OCI-LY3 (cell line): ENCODE results near the gene CTTNBP2NL.
"Not testable (repeated sequence)": the region's sequence is repeated elsewhere in the genome, so short reads cannot be mapped to it uniquely, and the experiment has no call there.

Experiments used
- H2AFZ ChIP-seq: fragments of 200-600, 300-600 bp; shearing (Covaris generic); 2 replicates; pipeline ENCODE4 v1.6.0; 2014; ENCODE audit warnings: antibody characterized with exemption, low read depth, low read length
- H3K27ac ChIP-seq: fragments of 200-600, 300-600 bp; sonication (generic); 2 replicates; pipeline ENCODE4 v1.5.1; 2014; ENCODE audit warnings: mild to moderate bottlenecking, low read length, moderate library complexity, mixed read lengths
- H3K27me3 ChIP-seq: fragments of 200-600, 300-600 bp; sonication (generic); 2 replicates; pipeline ENCODE4 v1.6.1; 2014; ENCODE audit warnings: low read depth, low read length, mixed read lengths
- H3K36me3 ChIP-seq: fragments of 200-600, 300-600 bp; sonication (generic); replicated peaks from 2 replicates; pipeline ENCODE3; 2014; ENCODE audit warnings: low read depth, low read length, mixed read lengths
- H3K4me1 ChIP-seq: fragments of 300-600, 200-600 bp; sonication (generic); 2 replicates; pipeline ENCODE4 v1.6.1; 2014; ENCODE audit warnings: low read length, mixed read lengths
- H3K4me2 ChIP-seq: fragments of 200-600, 300-600 bp; sonication (generic); 2 replicates; pipeline ENCODE4 v1.6.1; 2014; ENCODE audit warnings: low read length, mixed read lengths
- H3K4me3 ChIP-seq: fragments of 300-600, 200-600 bp; sonication (generic); 2 replicates; pipeline ENCODE4 v1.5.1; 2014; ENCODE audit warnings: antibody characterized with exemption, mild to moderate bottlenecking, low read length, moderate library complexity
- H3K79me2 ChIP-seq: fragments of 300-600, 200-600 bp; shearing (Covaris generic); 2 replicates; pipeline ENCODE4 v1.6.1; 2014; ENCODE audit warnings: mild to moderate bottlenecking, low read length, mixed read lengths
- H3K9ac ChIP-seq: fragments of 300-600, 200-600 bp; shearing (Covaris generic); 2 replicates; pipeline ENCODE4 v1.6.0; 2014; ENCODE audit warnings: mild to moderate bottlenecking, low read length, moderate library complexity
- H3K9me3 ChIP-seq: fragments of 200-600, 300-600 bp; shearing (Covaris generic); 2 replicates; pipeline ENCODE4 v1.6.1; 2014; ENCODE audit warnings: low read length, mixed read lengths; ENCODE audit not compliant: insufficient read depth
- H4K20me1 ChIP-seq: fragments of 200-600, 300-600 bp; sonication (generic); 2 replicates; pipeline ENCODE4 v1.6.1; 2016; ENCODE audit warnings: low read length, mixed read lengths; ENCODE audit not compliant: insufficient read depth
- CTCF ChIP-seq: fragments of 200-600, 300-600 bp; sonication (generic); IDR thresholded peaks from 2 replicates; pipeline ENCODE4 v1.5.1; 2014; ENCODE audit warnings: antibody characterized with exemption, low read length, low read depth
- EZH2phosphoT487 ChIP-seq: fragments of 200-600 bp; shearing (Covaris generic); IDR thresholded peaks from 2 replicates; pipeline ENCODE4 v1.6.1; 2018; ENCODE audit warnings: antibody characterized with exemption, mixed run types, low read depth

The CTTNBP2NL gene

GRCh38 chr1:112446411-112446810, 50.4 kb downstream of the CTTNBP2NL start:
- no peaks in the 10 kb centered on the region for H3K9me3 ChIP-seq
- no peaks in the 10 kb centered on the region for H3K27me3 ChIP-seq
- TF ChIP-seq CTCF (no peak), EZH2phosphoT487 (no peak)
- no peaks in the 10 kb centered on the region for H4K20me1 ChIP-seq
- H3K36me3 ChIP-seq: no peaks in the 10 kb centered on the region
- H3K27ac ChIP-seq: no peak overlapping the region
- H3K79me2 ChIP-seq: no peaks in the 10 kb centered on the region
- H3K4me3 ChIP-seq: no peak overlapping the region
- no peaks in the 10 kb centered on the region for H3K4me1 ChIP-seq
- no peak overlapping the region for H3K4me2 ChIP-seq
- no peak overlapping the region for H2AFZ ChIP-seq
- H3K9ac ChIP-seq: no peak overlapping the region

GRCh38 chr1:112448904-112449629, 53.1 kb downstream of the CTTNBP2NL start:
- H3K9me3 ChIP-seq: no peaks in the 10 kb centered on the region
- H3K4me2 ChIP-seq: no peak overlapping the region
- no peaks in the 10 kb centered on the region for H3K27me3 ChIP-seq
- H3K4me1 ChIP-seq: no peaks in the 10 kb centered on the region
- H3K79me2 ChIP-seq: no peaks in the 10 kb centered on the region
- H3K36me3 ChIP-seq: no peaks in the 10 kb centered on the region
- no peak overlapping the region for H3K4me3 ChIP-seq
- H3K27ac ChIP-seq: no peak overlapping the region
- no peak overlapping the region for H2AFZ ChIP-seq
- H4K20me1 ChIP-seq: no peaks in the 10 kb centered on the region
- no peak overlapping the region for H3K9ac ChIP-seq
- TF ChIP-seq EZH2phosphoT487: no peak
- no peak for TF ChIP-seq CTCF

GRCh38 chr1:112449630-112449983, 53.6 kb downstream of the CTTNBP2NL start:
- no peak overlapping the region for H3K27ac ChIP-seq
- H2AFZ ChIP-seq: no peak overlapping the region
- TF ChIP-seq CTCF (no peak), EZH2phosphoT487 (no peak)
- no peaks in the 10 kb centered on the region for H3K4me1 ChIP-seq
- no peak overlapping the region for H3K4me3 ChIP-seq
- H3K9ac ChIP-seq: no peak overlapping the region
- H3K36me3 ChIP-seq: no peaks in the 10 kb centered on the region
- H3K4me2 ChIP-seq: no peak overlapping the region
- H3K9me3 ChIP-seq: no peaks in the 10 kb centered on the region
- H3K27me3 ChIP-seq: no peaks in the 10 kb centered on the region
- H3K79me2 ChIP-seq: no peaks in the 10 kb centered on the region
- H4K20me1 ChIP-seq: no peaks in the 10 kb centered on the region

- no peak overlapping the region for H3K27ac ChIP-seq
- H3K79me2 ChIP-seq: no peaks in the 10 kb centered on the region
Measured at GRCh38 chr1:112450773-112451172, 54.8 kb downstream of the CTTNBP2NL start.

GRCh38 chr1:112451301-112451700, 55.3 kb downstream of the CTTNBP2NL start:
- not testable (repeated sequence) for H3K36me3 ChIP-seq, H3K27me3 ChIP-seq, H3K9ac ChIP-seq, H3K27ac ChIP-seq, H3K79me2 ChIP-seq, H3K9me3 ChIP-seq, H4K20me1 ChIP-seq, H3K4me2 ChIP-seq, H3K4me1 ChIP-seq, H3K4me3 ChIP-seq, H2AFZ ChIP-seq

More at GRCh38 chr1:112450773-112451172, 54.8 kb downstream of the CTTNBP2NL start:
- H3K9ac ChIP-seq: no peak overlapping the region
- no peaks in the 10 kb centered on the region for H3K4me1 ChIP-seq
- H3K9me3 ChIP-seq: no peaks in the 10 kb centered on the region
- H3K36me3 ChIP-seq: no peaks in the 10 kb centered on the region
- no peak for TF ChIP-seq CTCF
- TF ChIP-seq EZH2phosphoT487: no peak
- no peak overlapping the region for H2AFZ ChIP-seq
- no peaks in the 10 kb centered on the region for H4K20me1 ChIP-seq
- no peaks in the 10 kb centered on the region for H3K27me3 ChIP-seq
- H3K4me3 ChIP-seq: no peak overlapping the region
- H3K4me2 ChIP-seq: no peak overlapping the region
